NCI-H2227 treated with DMSO at 0.1 percent for 48 hours (cell line): ENCODE results near the gene PDE10A.
"Not testable (repeated sequence)": the region's sequence is repeated elsewhere in the genome, so short reads cannot be mapped to it uniquely, and the experiment has no call there.

Experiments used
- DNase-seq: peaks from one replicate; lab custom pipeline; 2025; lab: John Stamatoyannopoulos, UW

PDE10A gene

GRCh38 chr6:165624871-165625639 lies 38.0 kb downstream of the PDE10A start:
- DNase-seq = no peak

GRCh38 chr6:165621940-165622339 lies 41.1 kb downstream of the PDE10A start:
- no peak for DNase-seq

GRCh38 chr6:165618891-165619290 lies 44.1 kb downstream of the PDE10A start:
- not testable (repeated sequence) for DNase-seq

- no peak for DNase-seq
These were observed 44.8 kb downstream of the PDE10A start for GRCh38 chr6:165618241-165618640.

GRCh38 chr6:165617528-165617927 lies 45.5 kb downstream of the PDE10A start:
- DNase-seq = no peak

- DNase-seq = no peak
These were observed 46.9 kb downstream of the PDE10A start for GRCh38 chr6:165616116-165616515.

- no peak for DNase-seq
These were observed 47.4 kb downstream of the PDE10A start for GRCh38 chr6:165615636-165616035.

GRCh38 chr6:165611294-165611693 lies 51.7 kb downstream of the PDE10A start:
- DNase-seq = no peak

GRCh38 chr6:165608577-165608976 lies 54.5 kb downstream of the PDE10A start:
- DNase-seq = not testable (repeated sequence)

GRCh38 chr6:165606740-165607008 lies 56.4 kb downstream of the PDE10A start:
- no peak for DNase-seq

GRCh38 chr6:165605901-165606739 lies 56.9 kb downstream of the PDE10A start:
- no peak for DNase-seq

GRCh38 chr6:165605182-165605875 lies 57.7 kb downstream of the PDE10A start:
- no peak for DNase-seq

- no peak for DNase-seq
These were observed 60.8 kb downstream of the PDE10A start for GRCh38 chr6:165602291-165602690.

GRCh38 chr6:165600606-165601005 lies 62.4 kb downstream of the PDE10A start:
- DNase-seq = no peak

GRCh38 chr6:165599596-165600487 lies 63.2 kb downstream of the PDE10A start:
- DNase-seq = no peak

GRCh38 chr6:165599121-165599520 lies 63.9 kb downstream of the PDE10A start:
- DNase-seq = no peak

- no peak for DNase-seq
These were observed 65.2 kb downstream of the PDE10A start for GRCh38 chr6:165597821-165598220.

GRCh38 chr6:165594584-165595333 lies 68.3 kb downstream of the PDE10A start:
- no peak for DNase-seq

- not testable (repeated sequence) for DNase-seq
These were observed 70.1 kb downstream of the PDE10A start for GRCh38 chr6:165592947-165593346.

GRCh38 chr6:165588515-165588914 lies 74.5 kb downstream of the PDE10A start:
- DNase-seq = no peak

- no peak for DNase-seq
These were observed 75.8 kb downstream of the PDE10A start for GRCh38 chr6:165587206-165587605.
